ENCODE measurements around the gene PTGES. TPM values are rescaled to one million over a fixed set of nuclear protein-coding genes. Genes with fewer than 3 reads are reported as not detected.

Gene PTGES
- total and polyA plus RNA-seq, 2 experiments from 2014 or later: 2.8 to 3.6 TPM

- TF ChIP-seq ZNF462 (CRISPR knock-in tag; IDR thresholded peaks at IDR 0.05) (no peak), REST (IDR thresholded peaks at IDR 0.05; ENCODE audit: unreplicated experiment) (no peak), STAT1 (IDR thresholded peaks at IDR 0.05; ENCODE audit: unreplicated experiment) (no peak), CREB1 (CRISPR knock-in tag; IDR thresholded peaks at IDR 0.05; ENCODE audit: low read depth) (no peak)
These were observed 57.0 kb downstream of the PTGES start (continued) for GRCh38 chr9:129695870-129696269.

GRCh38 chr9:129694243-129694646, 58.6 kb downstream of the PTGES start:
- Histone ChIP-seq H3K27ac (ENCODE audit: low read depth) (no peak overlapping the region), H3K36me3 (ENCODE audit: insufficient read depth) (no peaks in the 10 kb centered on the region)
- ATAC-seq: no peak
- TF ChIP-seq ZNF462 (CRISPR knock-in tag; IDR thresholded peaks at IDR 0.05): no peak
- TF ChIP-seq EZH2phosphoT487 (IDR thresholded peaks at IDR 0.05; ENCODE audit: unreplicated experiment): no peak
- no peak for TF ChIP-seq JUNB (IDR thresholded peaks at IDR 0.05; ENCODE audit: unreplicated experiment)

More at GRCh38 chr9:129694243-129694646, 58.6 kb downstream of the PTGES start:
- Mint-ChIP-seq H3K36me3 (ENCODE audit: low read depth) (no peaks in the 10 kb centered on the region), H3K9me3 (no peaks in the 10 kb centered on the region), H3K4me1 (peaks cover 6% of the 10 kb centered on the region; the same call in 2 of the 3 replicates), H3K27ac (no peak overlapping the region), H3K27me3 (ENCODE audit: insufficient read depth, low read depth, poor library complexity) (peaks cover 10% of the 10 kb centered on the region), H3K4me3 (no peak overlapping the region)
- Histone ChIP-seq H3K9me2 (ENCODE audit: insufficient read depth) (no peaks in the 10 kb centered on the region), H2AFZ (no peak overlapping the region), H3K79me2 (replicated peaks; ENCODE audit: insufficient read depth) (no peaks in the 10 kb centered on the region), H3K4me2 (no peak overlapping the region), H3F3A (replicated peaks; ENCODE audit: low read depth) (no peaks in the 10 kb centered on the region), H3K4me1 (ENCODE audit: insufficient read depth) (peaks cover 8% of the 10 kb centered on the region; the same call in 1 of the 2 replicates), H4K20me1 (replicated peaks; ENCODE audit: insufficient read depth) (no peaks in the 10 kb centered on the region), H3K27me3 (ENCODE audit: insufficient read depth) (peaks cover 6% of the 10 kb centered on the region), H3K4me3 (no peak overlapping the region)
- DNase-seq (ENCODE audit: low spot score): no peak

All from GM23338 (cell line).